NCI-H446 (cell line): ENCODE data around the gene ABHD17A.
A peak's percentile ranks its signal among the peaks of the same experiment; 100 is the strongest.

Experiments
- DNase-seq, 2 experiments: peaks; one replicate each; lab custom pipeline; 2025; lab: John Stamatoyannopoulos, UW

Gene ABHD17A

DNA sequence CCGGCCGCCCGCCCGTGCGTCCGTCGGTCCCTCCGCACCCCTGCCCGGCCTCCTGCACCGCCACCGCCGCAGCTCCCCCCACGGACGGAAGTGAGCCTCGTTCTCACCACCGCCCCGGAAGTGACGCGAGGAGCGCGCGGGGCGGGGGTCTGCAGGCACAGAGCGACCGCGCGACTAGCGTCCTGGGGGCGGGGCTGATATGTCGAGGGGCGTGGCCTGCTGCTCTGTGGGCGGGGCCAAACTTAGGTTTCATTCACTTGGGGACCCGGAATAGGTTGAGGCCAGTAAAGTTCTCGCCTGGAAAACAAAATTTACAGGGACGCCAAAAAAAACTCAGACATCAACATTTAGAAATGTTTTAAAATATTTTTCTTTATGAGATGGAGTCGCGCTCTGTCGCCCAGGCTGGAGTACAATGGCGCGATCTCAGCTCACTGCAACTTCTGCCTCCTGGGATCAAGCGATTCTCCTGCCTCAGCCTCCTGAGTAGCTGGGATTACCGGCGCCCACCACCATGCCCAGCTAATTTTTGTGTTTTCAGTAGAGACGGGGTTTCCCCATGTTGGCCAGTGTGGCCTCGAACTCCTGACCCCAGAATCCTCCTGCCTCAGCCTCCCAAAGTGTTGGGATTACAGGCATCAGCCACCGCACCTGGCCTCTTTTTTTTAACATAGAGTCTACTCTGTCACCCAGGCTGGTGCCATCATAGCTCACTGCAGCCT, at the start of gene ABHD17A:
Gene ABHD17A, minus strand, starts transcription at position 99 of the 722 bp plus-strand sequence. CDS start 3,930 bp downstream, outside the sequence.
- peak; percentile 88 to 98 for DNase-seq

GRCh38 chr19:1933942-1934341, 48.6 kb upstream of the ABHD17A start:
- no peak for DNase-seq

DNA sequence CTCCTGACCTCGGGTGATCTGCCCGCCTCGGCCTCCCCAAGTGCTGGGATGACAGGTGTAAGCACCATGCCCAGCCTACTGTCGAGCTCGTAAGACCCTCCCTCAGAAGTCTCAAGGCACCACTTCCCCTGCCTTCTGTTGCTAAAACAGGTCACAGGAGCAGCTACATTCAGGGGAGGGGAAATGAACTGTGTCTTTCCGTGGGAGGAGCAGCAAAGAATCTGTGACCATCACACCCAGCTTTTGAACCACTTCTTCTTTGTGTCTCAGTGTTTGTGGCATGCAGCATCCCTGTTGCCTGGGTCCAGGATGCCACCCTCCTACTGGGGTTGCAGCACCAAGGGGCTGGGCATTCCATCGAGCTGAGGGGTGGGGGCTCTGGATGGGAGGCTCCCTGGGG, 47.9 kb upstream of the ABHD17A start:
- no peak for DNase-seq

GRCh38 chr19:1932395-1932794, 47.1 kb upstream of the ABHD17A start:
- DNase-seq = no peak

- no peak for DNase-seq
Observed at GRCh38 chr19:1931445-1931844, 46.1 kb upstream of the ABHD17A start.

- DNase-seq = peak; percentile 56 to 88
Observed at GRCh38 chr19:1929021-1929742, 43.9 kb upstream of the ABHD17A start.

DNA sequence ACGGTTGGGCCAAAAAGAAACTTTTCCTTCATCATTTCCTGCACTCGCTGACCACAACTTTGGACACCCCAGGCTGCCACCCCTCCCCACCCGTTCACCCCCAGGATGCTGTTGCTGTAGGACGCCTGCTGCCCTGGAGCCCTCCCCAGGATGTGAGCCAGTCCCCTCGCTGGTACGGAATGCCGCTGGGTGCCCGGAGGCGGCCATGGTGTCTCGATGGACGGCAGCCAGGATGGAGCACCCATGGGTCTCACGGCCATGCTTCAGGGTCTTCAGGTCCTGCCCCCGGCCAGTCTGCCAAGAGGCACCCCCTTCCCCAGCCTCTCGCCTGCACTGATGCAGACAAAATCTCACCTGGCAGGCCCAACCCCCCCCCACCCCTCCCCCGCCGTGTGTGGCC, 40.2 kb upstream of the ABHD17A start:
- no peak for DNase-seq

DNA sequence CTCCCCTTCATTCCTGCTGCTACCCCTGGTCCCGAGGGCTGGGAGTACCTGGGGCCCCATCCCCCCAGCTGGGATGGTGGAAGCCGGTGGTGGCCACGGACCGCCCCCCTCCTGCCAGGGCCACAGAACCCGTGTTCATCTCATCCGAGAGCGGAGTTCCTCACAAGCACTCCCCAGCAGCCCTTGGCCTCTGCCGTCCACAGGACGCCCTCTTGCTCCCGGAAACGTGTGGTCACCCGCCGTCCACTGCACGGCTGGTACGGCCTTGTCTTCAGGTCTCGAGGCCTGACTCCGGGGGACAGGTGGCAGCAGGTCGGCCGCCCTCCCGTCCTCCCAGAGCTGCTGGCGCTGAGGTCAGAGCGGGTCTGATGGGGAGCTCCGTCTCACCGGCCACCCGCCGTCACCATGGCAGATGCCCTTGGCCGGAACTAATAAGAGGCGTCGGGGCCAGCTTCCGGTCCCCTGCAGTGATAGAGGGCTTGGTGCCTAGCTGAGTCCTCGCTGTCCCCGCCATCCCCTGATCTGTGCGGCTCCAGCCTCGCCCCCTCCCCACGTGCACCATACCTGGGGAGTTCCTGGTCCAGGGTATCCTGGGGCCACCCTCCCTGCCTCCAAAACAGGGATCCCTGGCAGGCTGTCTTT, 39.1 kb upstream of the ABHD17A start:
- no peak for DNase-seq

GRCh38 chr19:1923319-1923718, 38.0 kb upstream of the ABHD17A start:
- no peak for DNase-seq

- no peak for DNase-seq
Observed at GRCh38 chr19:1922803-1923202, 37.5 kb upstream of the ABHD17A start.

- DNase-seq = no peak
Observed at GRCh38 chr19:1921825-1922224, 36.5 kb upstream of the ABHD17A start.

GRCh38 chr19:1921326-1921725, 36.0 kb upstream of the ABHD17A start:
- no peak for DNase-seq

GRCh38 chr19:1920644-1921043, 35.3 kb upstream of the ABHD17A start:
- no peak for DNase-seq

DNA sequence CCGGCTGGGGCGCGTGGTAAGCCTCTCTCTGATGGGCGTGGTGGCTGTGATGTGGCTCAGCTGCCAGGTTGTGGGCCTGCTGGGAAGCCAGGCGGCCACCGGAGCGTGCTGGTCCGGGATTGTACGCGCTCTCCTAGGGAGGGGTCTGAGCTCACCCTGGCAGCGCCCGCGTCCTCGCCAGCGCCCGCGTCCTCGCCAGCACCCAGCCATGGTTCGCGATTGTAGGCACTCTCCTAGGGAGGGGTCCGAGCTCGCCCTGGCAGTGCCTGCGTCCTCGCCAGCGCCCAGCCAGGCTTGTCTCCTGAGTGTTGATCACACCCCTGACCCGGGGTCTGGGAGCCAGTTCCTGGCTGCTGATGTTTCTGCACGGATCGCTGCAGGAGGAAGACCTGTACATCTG, 33.7 kb upstream of the ABHD17A start:
- DNase-seq = no peak

DNA sequence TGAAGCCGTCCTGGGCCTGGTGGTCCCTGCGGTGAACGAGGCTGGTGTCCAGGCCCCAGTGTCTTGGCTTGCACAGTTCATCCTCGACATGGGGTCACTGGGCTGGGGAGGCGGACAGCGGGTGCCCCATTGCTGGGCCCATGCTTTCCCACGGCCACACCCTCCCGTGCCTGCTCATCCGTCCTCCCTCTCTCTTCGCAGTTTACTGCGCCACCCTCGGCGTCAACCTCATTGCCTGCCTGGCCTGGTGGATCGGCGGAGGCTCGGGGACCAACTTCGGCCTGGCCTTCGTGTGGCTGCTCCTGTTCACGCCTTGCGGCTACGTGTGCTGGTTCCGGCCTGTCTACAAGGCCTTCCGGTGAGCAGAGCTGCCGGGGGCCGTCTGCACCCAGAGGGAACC, 32.6 kb upstream of the ABHD17A start:
- DNase-seq = no peak

GRCh38 chr19:1917146-1917545, 31.9 kb upstream of the ABHD17A start:
- DNase-seq = no peak

DNA sequence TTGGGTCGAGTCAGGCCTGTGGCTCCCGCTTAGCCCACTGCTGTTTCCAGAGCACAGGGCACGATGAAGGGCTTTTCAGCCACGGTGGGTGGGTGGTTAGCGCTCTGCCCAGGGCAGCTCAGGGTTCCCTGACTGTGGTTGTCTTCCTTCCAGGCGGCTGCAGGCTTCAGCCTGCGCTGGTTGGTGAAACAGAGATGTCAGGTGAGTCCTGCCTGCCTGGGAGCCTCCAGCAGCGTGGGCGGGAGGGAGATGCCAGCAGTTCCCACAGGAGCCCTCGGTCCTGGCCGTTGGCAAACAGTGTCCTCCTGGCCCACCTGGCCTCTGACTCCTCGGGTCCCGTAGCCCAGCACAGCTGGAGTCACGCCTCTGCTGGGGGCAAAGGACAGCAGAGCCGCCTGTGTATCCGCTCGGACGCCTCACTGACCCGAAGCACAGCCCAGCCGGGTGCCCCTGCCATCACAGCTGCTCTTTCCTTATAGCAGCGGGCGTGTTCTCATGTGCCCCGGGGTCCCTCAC, 29.6 kb upstream of the ABHD17A start:
- no peak for DNase-seq

GRCh38 chr19:1913781-1914577, 28.7 kb upstream of the ABHD17A start:
- no peak for DNase-seq

- no peak for DNase-seq
Observed at GRCh38 chr19:1912760-1913505, 27.6 kb upstream of the ABHD17A start.

- DNase-seq = no peak
Observed at GRCh38 chr19:1911995-1912394, 26.7 kb upstream of the ABHD17A start.

GRCh38 chr19:1911098-1911497, 25.8 kb upstream of the ABHD17A start:
- no peak for DNase-seq
